Activated naive CD8-positive, alpha-beta T cell treated with anti-CD3 and anti-CD28 coated beads, Interleukin-2, amount 10 ng/mL, durations not matched to agents 7 days and 5 days (primary cell): ENCODE results near the gene PCDH10. TPM values are rescaled to one million over a fixed set of nuclear protein-coding genes. Genes with fewer than 3 reads are reported as not detected.

ENCODE experiments used
- ATAC-seq: fragments of 150-1000 bp; cut with Tn5 transposase; one replicate; pipeline ENCODE4 v1.10.0; 2021; ENCODE audit warnings: low read depth, moderate library complexity
- POLR2A ChIA-PET: fragments of 350-600 bp; sonication (Branson Sonifier 250); formaldehyde crosslinking; loops from one replicate; lab custom pipeline; 2021; ENCODE audit warnings: antibody characterized with exemption; lab: Charles Lee
- DNase-seq: peaks from one replicate; pipeline ENCODE4 v3.0.0; 2021
- H3K27ac Mint-ChIP-seq: one replicate; pipeline ENCODE4 v1.8.0; 2022; ENCODE audit warnings: mild to moderate bottlenecking, mixed read lengths
- H3K27me3 Mint-ChIP-seq: one replicate; pipeline ENCODE4 v1.8.0; 2022; ENCODE audit warnings: mild to moderate bottlenecking, moderate library complexity, mixed read lengths
- H3K36me3 Mint-ChIP-seq: one replicate; pipeline ENCODE4 v1.8.0; 2021; ENCODE audit warnings: mild to moderate bottlenecking, mixed read lengths
- H3K4me1 Mint-ChIP-seq: one replicate; pipeline ENCODE4 v1.8.0; 2021; ENCODE audit warnings: mixed read lengths
- H3K4me3 Mint-ChIP-seq: one replicate; pipeline ENCODE4 v1.8.0; 2022; ENCODE audit warnings: mild to moderate bottlenecking, moderate library complexity, mixed read lengths
- H3K9me3 Mint-ChIP-seq: one replicate; pipeline ENCODE4 v1.8.0; 2021; ENCODE audit warnings: mixed read lengths
- total RNA-seq, 2 experiments: library from RNA; stranded (reverse); gene quantifications; one replicate each; pipeline ENCODE4 v1.2.3, GENCODE V29; 2021

Gene PCDH10
- total RNA-seq, 2 experiments from 2014 or later = not detected

DNA sequence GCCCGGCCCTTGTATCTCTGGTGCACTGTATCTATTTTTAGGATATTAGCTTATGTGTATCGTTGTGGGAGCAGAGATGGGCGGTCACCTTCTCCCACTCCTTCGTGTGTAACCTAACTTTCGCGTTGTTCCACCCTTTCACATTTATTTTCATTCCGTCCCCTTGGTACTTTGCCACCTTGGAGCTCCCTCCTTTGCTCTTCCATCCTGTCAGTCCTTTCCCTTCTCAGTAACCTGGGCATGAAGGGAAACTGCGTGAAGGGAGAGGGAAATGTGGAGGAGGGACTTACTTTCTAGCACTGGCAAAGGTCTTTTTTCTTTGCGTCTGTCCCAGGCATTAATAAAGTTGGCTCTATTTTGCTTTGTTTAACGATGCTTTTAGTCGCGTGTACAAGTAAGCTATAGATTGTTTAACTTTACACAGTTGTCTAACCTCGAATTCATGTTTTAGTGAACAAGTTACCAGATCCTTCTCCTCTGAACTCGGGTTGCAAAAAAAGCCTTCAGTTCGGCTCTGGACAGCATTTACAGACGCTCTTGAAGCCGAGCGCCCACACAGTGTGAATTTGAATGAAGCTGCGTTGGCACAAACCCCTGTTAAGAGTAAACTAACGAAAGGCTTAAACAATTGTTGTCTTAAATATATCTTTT is 3.9 kb downstream of the PCDH10 start:
- Mint-ChIP-seq H3K36me3 (peaks cover 4% of the 10 kb centered on the region), H3K27me3 (peaks cover 53% of the 10 kb centered on the region), H3K4me3 (peak overlapping the region; percentile 35), H3K27ac (peak overlapping the region; percentile 71), H3K9me3 (peaks cover 3% of the 10 kb centered on the region), H3K4me1 (peaks cover 13% of the 10 kb centered on the region)
- no peak for DNase-seq
- POLR2A ChIA-PET = no interaction called here
- ATAC-seq = no peak

DNA sequence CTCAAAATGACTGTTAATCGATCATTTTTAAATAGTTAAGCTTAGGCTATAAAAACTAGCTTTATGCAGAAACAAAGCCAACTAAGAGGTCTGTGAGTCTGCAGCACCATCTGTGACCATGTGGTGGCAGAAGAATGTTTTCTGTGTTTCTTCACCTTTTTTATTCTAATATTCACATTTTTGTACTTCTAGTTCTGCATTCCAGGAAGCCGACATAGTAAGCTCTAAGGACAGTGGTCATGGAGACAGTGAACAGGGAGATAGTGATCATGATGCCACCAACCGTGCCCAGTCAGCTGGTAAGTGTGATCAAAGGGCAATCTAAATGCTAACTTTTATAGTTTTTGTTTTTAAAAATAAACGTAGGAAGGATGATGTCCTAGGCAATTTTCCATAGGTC is 5.6 kb downstream of the PCDH10 start:
- peaks cover 4% of the 10 kb centered on the region for H3K36me3 Mint-ChIP-seq
- H3K4me1 Mint-ChIP-seq = peaks cover 5% of the 10 kb centered on the region
- no peak overlapping the region for H3K27ac Mint-ChIP-seq
- H3K9me3 Mint-ChIP-seq = peaks cover 3% of the 10 kb centered on the region
- POLR2A ChIA-PET = no interaction called here
- no peak overlapping the region for H3K4me3 Mint-ChIP-seq
- DNase-seq (no peak), ATAC-seq (no peak)
- peaks cover 36% of the 10 kb centered on the region for H3K27me3 Mint-ChIP-seq

DNA sequence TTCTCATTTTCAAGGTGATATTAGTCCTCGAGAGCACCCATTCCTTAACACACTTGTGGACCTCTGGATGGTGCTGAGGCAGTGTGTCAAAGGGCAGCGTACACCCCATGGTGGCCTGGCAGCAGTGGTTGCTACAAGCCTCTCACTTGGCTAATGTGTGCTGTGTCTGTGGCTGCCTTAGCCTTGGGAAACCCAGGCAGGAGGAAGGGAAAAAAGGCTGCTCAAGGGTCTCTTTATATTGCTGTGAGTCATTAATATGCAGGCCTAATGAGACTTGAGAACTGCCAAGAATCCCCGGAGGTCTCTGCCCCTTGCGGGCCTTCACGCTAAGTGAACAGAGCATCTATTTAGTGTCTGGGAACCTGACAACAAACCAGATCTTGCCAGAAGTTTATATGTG is 7.0 kb downstream of the PCDH10 start:
- Mint-ChIP-seq H3K27ac (no peak overlapping the region), H3K4me3 (no peak overlapping the region), H3K4me1 (peaks cover 3% of the 10 kb centered on the region), H3K27me3 (peaks cover 25% of the 10 kb centered on the region), H3K9me3 (peaks cover 3% of the 10 kb centered on the region), H3K36me3 (peaks cover 4% of the 10 kb centered on the region)
- DNase-seq (no peak), ATAC-seq (no peak)
- POLR2A ChIA-PET = no interaction called here

DNA sequence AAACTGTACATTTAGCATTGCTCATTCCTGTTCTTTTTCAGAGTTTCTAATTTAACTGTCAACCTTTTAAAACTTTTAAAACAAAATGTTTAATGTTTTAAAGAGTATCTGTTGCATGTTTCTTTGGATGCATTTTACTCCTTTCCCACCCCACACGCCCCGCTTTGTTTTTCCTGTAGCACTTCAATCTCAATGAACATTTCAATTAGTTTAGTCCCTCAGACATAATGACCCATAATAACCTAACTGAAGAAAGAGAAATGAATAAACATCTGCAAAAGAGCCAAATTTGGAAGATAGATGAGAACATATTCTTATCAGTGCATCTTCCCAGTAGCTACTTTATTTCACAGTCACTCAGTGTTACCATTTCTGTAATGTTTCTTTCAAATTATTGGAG is 7.5 kb downstream of the PCDH10 start:
- POLR2A ChIA-PET = no interaction called here
- H3K4me1 Mint-ChIP-seq = peaks cover 3% of the 10 kb centered on the region
- H3K4me3 Mint-ChIP-seq = no peak overlapping the region
- peaks cover 21% of the 10 kb centered on the region for H3K27me3 Mint-ChIP-seq
- no peak overlapping the region for H3K27ac Mint-ChIP-seq
- H3K36me3 Mint-ChIP-seq = peaks cover 4% of the 10 kb centered on the region
- H3K9me3 Mint-ChIP-seq = peaks cover 3% of the 10 kb centered on the region
- no peak for DNase-seq
- ATAC-seq = no peak

DNA sequence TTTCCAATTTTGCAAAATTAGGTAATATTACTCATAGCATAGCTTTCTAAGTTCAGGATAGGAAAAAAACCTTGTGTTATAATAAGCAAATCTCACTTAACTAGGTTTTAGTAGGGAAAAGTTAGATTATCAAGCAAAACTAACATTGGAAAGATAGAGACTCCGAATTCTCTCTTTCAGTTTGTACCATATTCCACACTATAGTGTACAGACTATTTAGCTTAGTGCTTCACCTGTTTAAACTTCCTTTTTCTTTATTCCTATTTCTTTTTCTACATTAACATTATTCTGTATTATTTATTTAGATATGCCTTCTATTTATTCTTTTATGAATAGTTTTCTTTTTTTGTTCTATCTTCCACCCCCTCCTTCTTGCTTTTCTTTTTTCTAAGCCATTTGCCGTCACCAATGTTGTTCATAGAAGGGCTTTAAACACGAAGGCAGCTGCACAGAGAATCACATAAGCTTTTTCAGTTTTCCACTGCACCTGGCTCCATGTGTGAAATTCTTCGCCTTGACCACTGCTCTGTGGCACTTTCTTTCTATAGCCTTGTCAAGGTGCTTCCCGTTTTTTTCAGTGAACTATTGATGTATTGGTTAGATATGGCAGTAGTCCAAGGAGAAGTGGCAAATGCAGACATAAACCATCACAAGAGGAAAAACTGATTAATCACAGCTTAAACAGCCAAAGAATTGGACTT is 8.5 kb downstream of the PCDH10 start:
- Mint-ChIP-seq H3K9me3 (peaks cover 3% of the 10 kb centered on the region), H3K4me3 (no peak overlapping the region), H3K36me3 (peaks cover 3% of the 10 kb centered on the region), H3K4me1 (peaks cover 3% of the 10 kb centered on the region), H3K27me3 (peaks cover 16% of the 10 kb centered on the region), H3K27ac (no peak overlapping the region)
- POLR2A ChIA-PET = no interaction called here
- no peak for ATAC-seq
- no peak for DNase-seq

DNA sequence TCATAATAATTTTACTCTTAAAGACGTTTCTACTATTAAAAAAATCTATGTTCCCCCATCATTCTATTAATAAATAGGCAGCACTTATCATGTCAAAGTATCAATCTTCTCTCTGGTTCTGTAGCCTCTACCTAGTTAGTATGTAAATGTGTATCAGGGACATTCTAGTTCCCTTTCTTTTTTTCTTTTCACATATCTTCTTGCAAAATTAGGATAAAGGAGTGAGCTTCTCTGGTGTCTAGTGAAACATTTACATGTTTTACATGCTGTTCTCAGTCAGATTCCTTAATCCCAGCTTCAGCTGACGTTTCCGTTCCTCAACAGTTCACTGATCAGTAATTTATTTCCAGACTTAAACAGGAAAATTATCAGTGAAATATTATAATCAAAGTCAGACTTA is 11.8 kb downstream of the PCDH10 start:
- ATAC-seq = no peak
- POLR2A ChIA-PET = no interaction called here
- no peak overlapping the region for H3K4me3 Mint-ChIP-seq
- no peaks in the 10 kb centered on the region for H3K27me3 Mint-ChIP-seq
- no peaks in the 10 kb centered on the region for H3K4me1 Mint-ChIP-seq
- no peak overlapping the region for H3K27ac Mint-ChIP-seq
- H3K36me3 Mint-ChIP-seq = no peaks in the 10 kb centered on the region
- H3K9me3 Mint-ChIP-seq = no peaks in the 10 kb centered on the region
- DNase-seq = no peak

DNA sequence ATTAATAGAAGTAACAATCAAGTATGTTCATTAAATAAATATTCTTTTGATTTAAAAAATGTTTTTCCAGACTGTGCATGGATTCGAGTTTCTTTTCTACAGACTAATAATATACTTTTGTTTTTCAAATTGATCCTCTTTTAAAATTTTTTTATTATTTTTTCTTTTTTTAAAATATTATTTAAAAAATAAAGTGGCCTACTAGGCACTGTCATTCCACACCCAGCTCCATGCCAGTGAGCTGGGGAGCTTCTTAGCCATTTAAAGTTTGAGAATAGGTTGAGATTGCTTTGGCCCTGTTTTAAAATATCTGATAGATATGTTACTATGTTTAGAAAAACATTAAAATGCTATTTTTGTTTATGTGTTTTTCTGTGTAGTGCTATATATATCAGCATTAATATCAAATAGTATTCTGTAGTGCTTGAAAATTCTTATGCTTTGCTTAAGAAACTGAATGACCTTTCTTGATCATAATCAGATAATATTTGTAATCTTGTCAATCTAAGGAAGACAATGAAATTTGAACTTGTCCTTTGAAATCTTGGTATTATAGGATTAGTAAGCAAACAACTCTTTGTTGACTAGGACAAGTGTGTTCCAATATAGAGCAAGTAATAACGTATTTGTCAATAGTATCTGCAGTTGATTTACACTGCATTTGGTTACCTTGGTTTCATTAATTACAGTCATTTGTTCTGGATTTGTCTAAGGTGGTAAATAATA is 12.6 kb downstream of the PCDH10 start:
- Mint-ChIP-seq H3K9me3 (no peaks in the 10 kb centered on the region), H3K27ac (no peak overlapping the region), H3K27me3 (no peaks in the 10 kb centered on the region), H3K4me3 (no peak overlapping the region), H3K4me1 (no peaks in the 10 kb centered on the region), H3K36me3 (no peaks in the 10 kb centered on the region)
- DNase-seq = no peak
- POLR2A ChIA-PET = no interaction called here
- ATAC-seq = no peak

DNA sequence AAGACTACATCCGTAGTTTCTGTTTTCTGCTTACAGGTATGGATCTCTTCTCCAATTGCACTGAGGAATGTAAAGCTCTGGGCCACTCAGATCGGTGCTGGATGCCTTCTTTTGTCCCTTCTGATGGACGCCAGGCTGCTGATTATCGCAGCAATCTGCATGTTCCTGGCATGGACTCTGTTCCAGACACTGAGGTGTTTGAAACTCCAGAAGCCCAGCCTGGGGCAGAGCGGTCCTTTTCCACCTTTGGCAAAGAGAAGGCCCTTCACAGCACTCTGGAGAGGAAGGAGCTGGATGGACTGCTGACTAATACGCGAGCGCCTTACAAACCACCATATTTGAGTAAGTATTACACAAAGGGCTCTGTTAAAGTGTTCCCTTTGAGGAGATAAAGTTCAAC is 13.8 kb downstream of the PCDH10 start:
- POLR2A ChIA-PET = no interaction called here
- Mint-ChIP-seq H3K4me1 (no peaks in the 10 kb centered on the region), H3K27me3 (no peaks in the 10 kb centered on the region), H3K36me3 (no peaks in the 10 kb centered on the region), H3K9me3 (no peaks in the 10 kb centered on the region), H3K4me3 (no peak overlapping the region), H3K27ac (no peak overlapping the region)
- ATAC-seq (no peak), DNase-seq (no peak)

DNA sequence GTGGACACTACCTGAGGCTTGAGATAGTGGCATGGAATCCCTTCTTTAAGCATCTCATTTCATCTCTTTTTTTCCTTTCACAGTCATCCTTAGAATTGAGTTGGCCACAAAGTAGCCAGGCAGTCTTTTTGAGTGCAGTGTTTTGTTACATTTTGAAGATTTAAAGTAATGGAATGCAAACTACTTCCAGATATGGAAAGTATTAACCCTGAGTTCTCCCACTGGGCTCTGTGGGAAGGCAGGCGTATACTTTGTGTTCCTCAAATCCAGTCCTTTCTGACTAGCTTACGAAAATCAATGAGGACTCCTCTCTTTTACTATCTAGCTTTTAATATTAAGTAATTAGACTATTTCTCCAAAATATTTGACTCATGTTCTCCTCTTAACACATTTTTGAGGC is 29.9 kb downstream of the PCDH10 start:
- no peaks in the 10 kb centered on the region for H3K36me3 Mint-ChIP-seq
- no peak overlapping the region for H3K4me3 Mint-ChIP-seq
- no peak overlapping the region for H3K27ac Mint-ChIP-seq
- no peaks in the 10 kb centered on the region for H3K27me3 Mint-ChIP-seq
- POLR2A ChIA-PET = no interaction called here
- no peak for ATAC-seq
- no peaks in the 10 kb centered on the region for H3K9me3 Mint-ChIP-seq
- no peak for DNase-seq
- H3K4me1 Mint-ChIP-seq = no peaks in the 10 kb centered on the region

DNA sequence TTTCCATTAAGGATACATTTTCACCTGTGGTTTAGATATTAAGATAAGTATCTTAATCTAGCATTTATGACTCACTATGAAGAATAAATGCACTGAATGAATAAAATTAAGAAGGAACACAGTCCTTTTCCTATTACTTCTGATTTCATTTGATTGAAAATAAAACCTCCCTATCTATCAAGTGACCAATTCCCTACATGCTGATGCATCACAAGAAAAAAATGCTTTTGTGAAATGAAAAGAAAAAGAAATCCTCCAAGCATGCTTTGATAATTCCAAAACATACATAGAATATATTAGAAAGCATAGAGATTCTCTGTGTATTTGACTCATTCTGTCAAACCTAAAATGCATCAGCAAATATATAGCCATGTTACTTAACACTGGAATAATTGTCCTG is 37.1 kb downstream of the PCDH10 start:
- Mint-ChIP-seq H3K9me3 (no peaks in the 10 kb centered on the region), H3K27ac (no peak overlapping the region), H3K27me3 (no peaks in the 10 kb centered on the region), H3K4me1 (no peaks in the 10 kb centered on the region), H3K36me3 (no peaks in the 10 kb centered on the region), H3K4me3 (no peak overlapping the region)
- DNase-seq = no peak
- POLR2A ChIA-PET = no interaction called here
- no peak for ATAC-seq

DNA sequence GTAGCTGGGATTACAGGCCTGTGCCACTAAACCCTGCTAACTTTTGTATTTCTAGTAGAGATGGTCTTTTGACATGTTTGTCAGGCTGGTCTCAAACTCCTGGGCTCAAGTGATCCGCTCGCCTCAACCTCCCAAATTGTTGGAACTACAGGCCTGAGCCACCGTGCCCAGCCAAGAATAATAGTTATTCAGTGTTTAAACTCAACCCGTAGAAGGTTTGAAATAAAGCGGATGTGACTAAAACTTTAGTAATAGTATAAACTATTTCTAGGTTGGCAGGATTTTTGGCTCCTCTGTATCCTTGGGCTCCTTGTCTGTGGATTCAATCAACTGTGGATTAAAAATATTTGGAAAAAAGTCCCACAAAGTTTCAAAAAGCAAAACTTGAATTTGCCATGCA is 37.8 kb downstream of the PCDH10 start:
- no peaks in the 10 kb centered on the region for H3K9me3 Mint-ChIP-seq
- no peak overlapping the region for H3K27ac Mint-ChIP-seq
- H3K4me1 Mint-ChIP-seq = no peaks in the 10 kb centered on the region
- no peaks in the 10 kb centered on the region for H3K36me3 Mint-ChIP-seq
- H3K27me3 Mint-ChIP-seq = no peaks in the 10 kb centered on the region
- ATAC-seq (no peak), DNase-seq (no peak)
- no peak overlapping the region for H3K4me3 Mint-ChIP-seq
- POLR2A ChIA-PET = no interaction called here

DNA sequence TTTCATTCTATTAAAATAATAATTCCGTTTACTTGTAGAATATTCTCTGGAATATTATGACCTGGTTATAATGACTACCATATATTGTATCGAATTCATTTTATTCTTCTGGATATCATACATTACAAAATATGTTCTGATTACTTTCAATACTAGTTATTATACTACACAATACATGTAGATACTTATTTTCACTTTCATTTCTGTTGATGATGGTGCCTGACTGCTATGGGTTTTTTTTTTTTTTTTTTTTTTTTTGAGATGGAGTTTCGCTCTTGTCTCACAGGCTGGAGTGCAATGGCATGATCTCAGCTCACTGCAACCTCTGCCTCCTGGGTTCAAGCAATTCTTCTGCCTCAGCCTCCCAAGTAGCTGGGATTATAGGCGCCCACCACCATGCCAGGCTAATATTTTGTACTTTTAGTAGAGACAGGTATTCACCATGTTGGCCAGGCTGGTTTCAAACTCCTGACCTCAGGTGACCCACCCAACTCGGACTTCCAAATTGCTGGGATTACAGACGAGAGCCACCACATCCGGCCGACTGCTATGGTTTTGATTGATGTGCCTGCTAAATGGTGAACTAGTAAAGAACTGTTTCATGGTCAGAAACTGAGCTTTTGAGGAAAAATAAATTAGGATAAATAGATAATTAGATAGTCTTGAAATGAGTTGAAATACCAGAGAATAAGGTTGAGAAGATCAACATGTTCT is 39.5 kb downstream of the PCDH10 start:
- Mint-ChIP-seq H3K4me3 (no peak overlapping the region), H3K4me1 (no peaks in the 10 kb centered on the region), H3K27ac (no peak overlapping the region), H3K27me3 (no peaks in the 10 kb centered on the region), H3K9me3 (no peaks in the 10 kb centered on the region), H3K36me3 (no peaks in the 10 kb centered on the region)
- POLR2A ChIA-PET = no interaction called here
- no peak for ATAC-seq
- no peak for DNase-seq

DNA sequence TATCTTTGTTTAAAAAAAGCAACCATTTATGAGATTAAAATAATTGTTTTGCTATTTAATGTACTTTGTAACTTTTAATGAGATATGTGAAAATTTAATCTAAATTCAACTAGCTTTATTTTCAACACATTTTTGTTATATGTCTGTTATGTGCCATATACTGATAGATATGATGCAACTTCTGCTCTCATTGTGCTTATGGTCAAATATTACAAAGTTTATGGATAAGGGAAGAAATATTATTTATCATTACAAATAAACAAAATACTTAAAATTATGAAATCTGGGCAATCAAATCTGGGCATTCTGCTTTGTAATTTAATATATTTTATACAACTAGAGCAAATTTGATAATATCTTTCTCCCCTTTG is 40.0 kb downstream of the PCDH10 start:
- POLR2A ChIA-PET = no interaction called here
- H3K27ac Mint-ChIP-seq = no peak overlapping the region

More for the DNA sequence above, 40.0 kb downstream of the PCDH10 start:
- Mint-ChIP-seq H3K36me3 (no peaks in the 10 kb centered on the region), H3K9me3 (no peaks in the 10 kb centered on the region), H3K4me1 (no peaks in the 10 kb centered on the region), H3K4me3 (no peak overlapping the region), H3K27me3 (no peaks in the 10 kb centered on the region)
- DNase-seq (no peak), ATAC-seq (no peak)
